GM21576 (cell line): ENCODE results near the gene LRRC71.

Experiments
- ATAC-seq: cut with Tn5 transposase; IDR thresholded peaks from one replicate; pipeline ENCODE4 v1.9.1; 2021; ENCODE audit warnings: mild to moderate bottlenecking, moderate library complexity; ENCODE audit not compliant: unreplicated experiment

The LRRC71 gene

DNA sequence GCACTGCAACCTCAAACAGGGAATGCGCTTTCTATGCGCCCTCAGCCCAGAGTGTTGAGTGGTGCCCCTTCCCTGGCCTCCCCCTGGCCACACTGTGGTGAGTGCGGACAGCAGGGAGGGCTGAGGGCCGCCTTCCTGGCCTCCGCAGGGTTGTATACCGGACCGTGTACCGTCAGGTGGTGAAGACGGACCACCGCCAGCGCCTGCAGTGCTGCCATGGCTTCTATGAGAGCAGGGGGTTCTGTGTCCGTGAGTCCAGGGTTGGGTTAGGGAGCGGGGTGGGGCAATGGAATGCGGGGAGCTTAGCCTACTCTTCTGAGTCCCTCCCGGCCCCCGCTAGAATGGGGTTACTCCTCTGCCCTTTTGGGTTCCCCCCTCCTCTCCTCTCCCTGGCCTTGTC lies 15.3 kb upstream of the LRRC71 start:
- ATAC-seq, result no peak

DNA sequence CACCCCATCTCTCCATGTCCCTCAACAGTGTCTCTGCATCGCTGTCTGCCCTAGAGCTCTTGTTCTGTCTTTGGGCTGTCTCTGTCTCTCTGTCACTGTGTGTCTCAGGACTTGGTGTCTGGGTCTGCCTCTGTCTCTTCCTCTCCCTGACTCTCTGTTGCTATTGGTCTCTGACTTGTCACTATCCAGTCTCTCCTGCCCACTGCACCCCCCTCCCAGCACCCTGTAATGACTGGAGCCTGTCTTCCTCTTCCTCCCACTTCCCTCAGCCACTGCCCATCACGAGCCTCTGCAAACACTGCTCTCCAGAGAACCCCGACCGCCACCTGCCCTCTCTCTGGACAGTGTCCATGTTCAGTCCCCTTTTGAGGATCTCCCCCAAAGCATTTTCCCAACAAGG lies 14.8 kb upstream of the LRRC71 start:
- no peak for ATAC-seq

DNA sequence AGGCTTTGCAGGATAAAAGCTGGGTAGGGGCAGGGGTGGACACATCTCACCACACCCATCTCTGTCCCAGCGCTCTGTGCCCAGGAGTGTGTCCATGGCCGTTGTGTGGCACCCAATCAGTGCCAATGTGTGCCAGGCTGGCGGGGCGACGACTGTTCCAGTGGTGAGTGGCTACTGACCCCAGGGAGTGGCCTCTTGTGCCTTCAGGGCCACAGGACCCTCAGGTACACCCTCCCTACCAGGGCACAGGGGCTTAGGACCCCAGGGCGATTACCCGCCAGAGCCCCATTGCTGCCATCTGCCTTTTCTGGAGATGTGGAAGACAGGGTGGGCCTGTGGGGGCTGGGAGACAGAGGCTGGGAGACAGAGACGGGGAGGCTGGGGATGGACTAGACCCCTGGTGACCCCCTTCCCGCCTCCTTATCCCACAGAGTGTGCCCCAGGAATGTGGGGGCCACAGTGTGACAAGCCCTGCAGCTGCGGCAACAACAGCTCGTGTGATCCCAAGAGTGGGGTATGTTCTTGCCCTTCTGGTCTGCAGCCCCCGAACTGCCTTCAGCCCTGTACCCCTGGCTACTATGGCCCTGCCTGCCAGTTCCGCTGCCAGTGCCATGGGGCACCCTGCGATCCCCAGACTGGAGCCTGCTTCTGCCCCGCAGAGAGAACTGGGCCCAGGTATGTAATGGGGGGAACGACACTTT lies 14.1 kb upstream of the LRRC71 start:
- ATAC-seq, result no peak

DNA sequence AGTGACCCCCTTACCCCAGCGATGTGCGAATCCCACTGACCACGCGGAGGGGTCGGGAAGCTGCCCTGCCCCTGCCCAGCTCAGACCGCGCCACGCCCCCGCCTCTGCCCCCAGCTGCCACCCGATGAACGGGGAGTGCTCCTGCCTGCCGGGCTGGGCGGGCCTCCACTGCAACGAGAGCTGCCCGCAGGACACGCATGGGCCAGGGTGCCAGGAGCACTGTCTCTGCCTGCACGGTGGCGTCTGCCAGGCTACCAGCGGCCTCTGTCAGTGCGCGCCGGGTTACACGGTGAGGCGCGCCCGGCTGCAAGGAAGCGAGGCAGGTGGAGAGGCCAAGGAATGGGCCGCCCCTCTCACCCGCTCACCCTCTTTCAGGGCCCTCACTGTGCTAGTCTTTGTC lies 11.9 kb upstream of the LRRC71 start:
- no peak for ATAC-seq

DNA sequence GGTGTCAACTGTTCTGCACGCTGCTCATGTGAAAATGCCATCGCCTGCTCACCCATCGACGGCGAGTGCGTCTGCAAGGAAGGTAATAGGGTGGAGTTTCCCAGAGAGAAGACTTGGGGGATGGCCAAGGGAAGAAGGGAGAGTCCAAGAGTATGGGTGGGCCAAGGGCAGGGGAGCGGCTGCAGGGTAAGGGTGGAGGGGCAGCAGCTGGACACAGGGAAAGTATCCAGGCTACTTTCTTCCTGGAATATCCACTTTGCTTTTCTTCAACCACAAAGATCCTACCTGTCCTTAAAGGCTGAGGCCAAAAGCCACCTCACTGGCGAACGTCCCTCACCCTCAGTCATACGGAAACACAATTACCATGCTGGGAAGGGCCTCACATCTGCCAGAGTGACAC lies 11.5 kb upstream of the LRRC71 start:
- no peak for ATAC-seq

DNA sequence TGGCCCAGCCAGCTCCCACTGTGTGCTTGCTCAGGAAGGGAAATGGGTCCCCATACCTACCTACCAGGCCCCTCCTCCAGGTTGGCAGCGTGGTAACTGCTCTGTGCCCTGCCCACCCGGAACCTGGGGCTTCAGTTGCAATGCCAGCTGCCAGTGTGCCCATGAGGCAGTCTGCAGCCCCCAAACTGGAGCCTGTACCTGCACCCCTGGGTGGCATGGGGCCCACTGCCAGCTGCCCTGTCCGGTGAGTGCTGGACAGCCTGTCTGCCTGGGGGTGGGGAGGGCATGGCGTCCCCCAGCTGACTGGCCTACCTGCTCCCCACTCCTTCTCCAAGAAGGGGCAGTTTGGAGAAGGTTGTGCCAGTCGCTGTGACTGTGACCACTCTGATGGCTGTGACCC lies 10.8 kb upstream of the LRRC71 start:
- no peak for ATAC-seq

DNA sequence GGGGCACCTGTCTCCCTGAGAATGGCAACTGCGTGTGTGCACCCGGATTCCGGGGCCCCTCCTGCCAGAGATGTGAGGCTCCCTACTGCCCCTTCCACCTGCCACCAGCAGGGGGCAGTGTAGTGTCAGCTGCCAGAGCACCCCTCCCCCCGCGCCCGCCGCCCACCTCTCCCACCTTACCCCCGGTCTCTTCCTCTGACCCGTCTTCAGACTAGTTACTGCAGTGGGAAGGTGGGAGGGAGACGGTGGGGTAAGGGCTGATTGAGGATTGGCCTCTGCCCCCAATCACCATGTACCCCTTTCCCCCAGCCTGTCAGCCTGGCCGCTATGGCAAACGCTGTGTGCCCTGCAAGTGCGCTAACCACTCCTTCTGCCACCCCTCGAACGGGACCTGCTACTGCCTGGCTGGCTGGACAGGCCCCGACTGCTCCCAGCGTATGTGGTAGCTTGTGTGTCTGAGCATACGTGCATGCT lies 10.1 kb upstream of the LRRC71 start:
- ATAC-seq, result no peak

DNA sequence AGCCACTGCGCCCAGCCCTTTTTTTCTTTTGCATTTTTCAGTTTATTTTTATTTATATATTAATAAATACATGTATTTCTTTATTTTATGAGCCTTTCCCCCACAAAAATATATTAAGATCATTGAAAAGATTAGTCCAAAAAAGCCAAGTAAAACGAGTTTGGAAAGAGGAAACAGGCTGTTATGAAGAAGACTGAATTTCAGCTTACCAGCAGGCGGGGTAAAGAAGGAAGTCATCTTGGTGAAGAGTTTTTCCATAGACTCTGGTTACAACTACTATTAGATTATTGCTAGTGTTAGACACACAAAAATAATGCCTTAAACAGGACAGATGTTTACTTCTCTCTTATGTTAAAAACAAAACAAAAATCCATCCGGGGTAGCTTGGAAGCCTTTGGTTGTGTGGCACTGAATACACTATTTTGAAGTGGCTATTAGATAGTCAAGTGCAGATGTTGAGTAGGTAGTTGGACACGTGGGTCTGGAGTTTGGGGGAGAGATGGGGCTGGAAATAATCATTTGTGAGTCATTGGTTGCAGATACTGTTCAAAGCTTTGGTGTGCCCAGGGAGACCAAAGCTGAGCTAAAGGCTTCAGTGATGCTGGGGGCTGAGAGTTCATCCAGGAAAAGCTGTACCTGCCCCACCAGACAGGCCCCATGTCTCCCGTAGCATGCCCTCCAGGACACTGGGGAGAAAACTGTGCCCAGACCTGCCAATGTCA lies 8.7 kb upstream of the LRRC71 start:
- ATAC-seq, result no peak

DNA sequence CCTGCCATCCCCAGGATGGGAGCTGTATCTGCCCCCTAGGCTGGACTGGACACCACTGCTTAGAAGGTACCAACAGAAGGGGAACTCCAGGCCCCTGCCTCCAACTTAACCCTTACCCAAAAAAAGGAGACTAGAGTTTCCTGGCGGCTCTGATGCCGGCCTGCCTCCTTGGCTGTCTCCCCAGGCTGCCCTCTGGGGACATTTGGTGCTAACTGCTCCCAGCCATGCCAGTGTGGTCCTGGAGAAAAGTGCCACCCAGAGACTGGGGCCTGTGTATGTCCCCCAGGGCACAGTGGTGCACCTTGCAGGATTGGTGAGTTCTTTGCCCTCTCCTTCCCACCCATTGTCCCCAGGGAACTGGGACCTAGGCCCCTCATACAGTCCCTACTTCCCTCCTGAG lies 8.1 kb upstream of the LRRC71 start:
- no peak for ATAC-seq

DNA sequence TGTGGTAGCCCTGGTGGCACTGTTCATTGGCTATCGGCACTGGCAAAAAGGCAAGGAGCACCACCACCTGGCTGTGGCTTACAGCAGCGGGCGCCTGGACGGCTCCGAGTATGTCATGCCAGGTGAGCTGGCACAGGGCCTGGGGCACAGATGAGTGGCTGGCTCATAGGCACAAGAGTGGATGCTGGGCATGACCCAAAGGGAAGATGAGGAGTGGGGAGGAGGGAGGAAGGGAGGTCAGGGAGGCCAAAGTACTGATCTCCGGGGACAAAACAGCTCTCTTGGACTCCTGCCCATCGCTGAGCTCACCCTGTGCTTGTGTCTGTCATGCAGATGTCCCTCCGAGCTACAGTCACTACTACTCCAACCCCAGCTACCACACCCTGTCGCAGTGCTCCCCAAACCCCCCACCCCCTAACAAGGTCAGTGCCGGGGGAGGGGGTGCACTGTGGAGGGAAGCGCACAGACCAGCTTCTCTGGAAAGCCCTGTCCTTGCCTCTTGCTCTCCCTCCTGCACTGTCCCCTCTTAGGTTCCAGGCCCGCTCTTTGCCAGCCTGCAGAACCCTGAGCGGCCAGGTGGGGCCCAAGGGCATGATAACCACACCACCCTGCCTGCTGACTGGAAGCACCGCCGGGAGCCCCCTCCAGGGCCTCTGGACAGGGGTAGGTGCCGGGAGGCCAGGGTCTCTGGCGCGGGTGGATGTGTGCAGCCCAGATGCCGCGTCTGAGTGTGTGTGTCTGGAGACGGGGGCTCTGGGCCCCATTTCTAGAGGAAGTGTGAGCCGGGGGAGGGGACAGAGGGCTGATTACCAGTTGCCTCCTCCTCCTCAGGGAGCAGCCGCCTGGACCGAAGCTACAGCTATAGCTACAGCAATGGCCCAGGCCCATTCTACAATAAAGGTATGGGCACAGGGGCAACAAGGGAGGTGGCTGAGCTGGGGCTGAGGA lies 7.3 kb upstream of the LRRC71 start:
- ATAC-seq, result no peak

DNA sequence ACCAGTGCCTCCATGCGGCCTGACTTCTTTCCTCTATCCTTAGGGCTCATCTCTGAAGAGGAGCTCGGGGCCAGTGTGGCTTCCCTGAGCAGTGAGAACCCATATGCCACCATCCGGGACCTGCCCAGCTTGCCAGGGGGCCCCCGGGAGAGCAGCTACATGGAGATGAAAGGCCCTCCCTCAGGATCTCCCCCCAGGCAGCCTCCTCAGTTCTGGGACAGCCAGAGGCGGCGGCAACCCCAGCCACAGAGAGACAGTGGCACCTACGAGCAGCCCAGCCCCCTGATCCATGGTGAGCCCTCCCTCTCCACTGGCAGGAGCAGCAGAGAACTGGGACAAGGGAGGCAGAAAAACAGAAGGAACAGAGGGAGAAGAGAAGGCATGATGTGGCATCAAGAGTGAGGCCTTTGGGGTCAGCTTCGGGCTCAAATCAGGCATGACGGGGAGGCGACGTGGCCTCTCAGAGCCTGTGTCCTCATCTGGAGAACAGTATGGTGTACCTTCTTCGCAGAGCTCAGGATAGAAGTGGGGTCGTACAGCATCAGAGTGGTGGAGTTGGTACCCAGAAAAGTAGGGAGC lies 6.5 kb upstream of the LRRC71 start:
- ATAC-seq, result no peak

DNA sequence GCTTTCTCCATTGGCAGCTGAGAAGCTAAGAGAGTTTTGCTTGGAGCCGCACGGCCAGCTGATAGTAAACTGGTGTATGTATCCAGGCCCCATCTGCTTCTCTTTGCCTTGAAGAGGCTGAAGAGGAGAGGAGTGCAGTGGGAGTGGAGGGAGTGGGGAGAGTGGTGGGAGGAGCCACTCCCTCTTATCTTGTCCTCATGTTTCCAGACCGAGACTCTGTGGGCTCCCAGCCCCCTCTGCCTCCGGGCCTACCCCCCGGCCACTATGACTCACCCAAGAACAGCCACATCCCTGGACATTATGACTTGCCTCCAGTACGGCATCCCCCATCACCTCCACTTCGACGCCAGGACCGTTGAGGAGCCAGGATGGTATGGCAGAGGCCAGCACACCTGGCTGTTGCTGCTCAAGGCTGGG lies 6.0 kb upstream of the LRRC71 start:
- ATAC-seq, result no peak

DNA sequence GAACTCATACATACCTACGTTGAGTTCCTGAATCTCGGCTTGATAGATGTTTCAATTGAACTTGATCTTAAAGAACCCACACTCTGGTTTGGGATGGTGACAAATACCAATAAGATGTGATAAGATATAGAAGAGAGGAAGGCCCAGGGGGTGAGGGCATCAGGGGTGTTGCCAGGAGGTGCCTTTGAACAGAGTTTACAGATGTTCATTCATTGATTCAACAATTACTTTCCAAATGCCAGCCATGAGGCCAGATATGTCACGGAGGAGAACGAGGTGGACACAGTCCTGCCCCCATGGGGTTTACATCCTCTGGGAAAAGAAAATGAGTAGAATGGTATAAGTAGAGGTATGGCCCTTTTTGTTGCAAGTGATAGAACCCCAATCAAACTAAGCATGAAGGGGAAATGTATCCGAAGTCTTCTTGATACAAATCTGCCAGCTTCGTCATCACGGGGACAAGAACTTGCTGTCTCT lies 659 bp downstream of the LRRC71 start:
- no peak for ATAC-seq

DNA sequence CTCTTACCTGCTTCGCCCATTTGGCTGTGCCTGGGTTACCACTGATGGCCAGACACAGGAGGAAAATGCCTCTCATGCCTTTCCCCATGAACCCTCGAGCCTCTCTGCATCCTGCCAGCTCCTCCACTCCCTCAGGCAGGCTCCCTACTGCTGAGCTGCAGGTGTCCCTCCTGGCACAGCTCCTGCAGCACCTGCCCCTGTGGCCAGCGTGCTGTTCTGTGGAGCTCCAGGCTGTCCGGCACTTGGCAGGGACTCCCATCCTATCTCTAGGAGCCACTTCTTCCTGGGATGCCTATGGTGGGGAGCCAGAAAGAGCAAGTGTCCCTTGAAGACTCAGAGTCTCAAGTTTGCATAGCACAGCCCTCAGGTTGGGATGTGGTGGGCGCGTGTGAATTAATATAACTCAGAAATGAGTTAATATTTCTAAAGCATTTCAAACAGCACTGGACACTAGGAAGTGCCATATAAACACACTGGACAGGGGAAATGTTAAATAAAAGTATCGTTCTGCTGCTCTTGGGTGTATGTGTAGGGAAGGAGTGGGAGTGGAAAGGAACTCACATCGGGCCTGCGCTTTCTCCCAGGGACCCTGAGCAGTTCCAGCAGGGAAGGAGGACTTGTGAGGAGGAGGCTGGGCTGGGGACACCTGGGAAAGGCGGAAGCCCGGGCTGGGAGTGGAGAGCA lies 2.7 kb downstream of the LRRC71 start:
- ATAC-seq, result no peak

DNA sequence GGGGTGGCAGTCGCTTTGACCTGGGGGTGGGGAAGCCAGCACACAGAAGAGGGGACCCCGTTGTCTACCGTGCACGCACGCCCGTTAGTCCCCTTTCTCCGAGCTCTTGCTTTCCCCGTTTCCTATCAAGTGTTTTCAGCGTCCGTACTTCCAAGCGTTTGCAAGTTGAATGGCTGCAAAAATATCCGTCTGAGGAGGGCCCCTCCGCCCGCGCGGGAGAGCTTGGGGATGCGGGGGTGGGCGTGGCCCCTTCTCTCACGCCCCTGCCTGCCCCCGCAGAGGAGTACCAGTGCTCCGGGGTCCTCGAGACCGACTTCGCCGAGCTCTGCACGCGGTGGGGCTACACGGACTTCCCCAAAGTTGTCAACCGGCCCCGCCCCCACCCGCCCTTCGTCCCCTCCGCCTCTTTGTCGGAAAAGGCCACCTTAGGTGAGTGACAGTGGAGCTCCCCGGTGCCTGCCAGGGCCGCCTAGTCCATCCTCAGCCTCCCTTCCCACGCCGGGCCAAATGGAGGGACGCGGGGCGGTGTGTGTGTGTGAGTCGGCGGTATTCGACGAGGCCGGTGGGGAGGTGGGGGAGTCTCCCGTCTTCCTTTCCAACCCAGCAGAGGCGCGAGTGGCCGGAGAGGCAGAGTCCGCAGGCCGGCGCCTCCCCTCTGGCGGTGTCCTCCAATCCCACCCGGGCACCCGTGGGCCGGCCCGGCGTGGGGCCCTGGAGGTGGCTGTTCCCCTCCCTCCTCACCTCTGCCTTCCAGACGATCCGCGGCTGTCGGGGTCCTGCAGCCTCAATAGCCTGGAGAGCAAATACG lies 3.4 kb downstream of the LRRC71 start:
- ATAC-seq, result no peak

DNA sequence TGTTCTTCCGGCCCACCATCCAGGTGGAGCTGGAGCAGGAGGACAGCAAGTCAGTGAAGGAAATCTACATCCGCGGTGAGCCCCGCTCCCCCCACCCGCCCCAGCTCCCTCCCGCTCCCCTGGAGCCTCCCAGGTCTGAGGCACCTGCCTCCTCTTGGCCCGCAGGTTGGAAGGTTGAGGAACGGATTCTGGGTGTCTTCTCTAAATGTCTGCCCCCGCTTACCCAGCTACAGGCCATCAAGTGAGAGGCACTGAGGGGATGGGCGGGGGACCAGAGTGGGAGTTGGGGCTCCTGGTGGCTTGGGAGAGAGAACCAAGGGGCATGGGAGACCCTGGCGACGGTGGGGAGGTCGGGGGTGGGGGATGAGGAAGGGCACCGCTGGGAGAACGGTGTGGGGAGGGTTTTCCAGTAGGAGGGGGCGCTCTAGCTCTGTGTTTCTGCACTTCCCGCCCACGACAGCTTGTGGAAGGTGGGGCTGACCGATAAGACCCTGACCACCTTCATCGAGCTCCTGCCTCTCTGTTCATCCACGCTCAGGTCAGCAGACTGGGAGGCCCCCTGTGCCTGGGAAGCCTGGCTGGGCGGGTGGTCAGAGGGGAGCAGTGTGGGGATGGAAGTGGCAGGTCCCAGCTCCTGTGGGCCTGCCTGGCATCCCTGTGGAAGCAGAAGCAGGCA lies 4.2 kb downstream of the LRRC71 start:
- no peak for ATAC-seq

DNA sequence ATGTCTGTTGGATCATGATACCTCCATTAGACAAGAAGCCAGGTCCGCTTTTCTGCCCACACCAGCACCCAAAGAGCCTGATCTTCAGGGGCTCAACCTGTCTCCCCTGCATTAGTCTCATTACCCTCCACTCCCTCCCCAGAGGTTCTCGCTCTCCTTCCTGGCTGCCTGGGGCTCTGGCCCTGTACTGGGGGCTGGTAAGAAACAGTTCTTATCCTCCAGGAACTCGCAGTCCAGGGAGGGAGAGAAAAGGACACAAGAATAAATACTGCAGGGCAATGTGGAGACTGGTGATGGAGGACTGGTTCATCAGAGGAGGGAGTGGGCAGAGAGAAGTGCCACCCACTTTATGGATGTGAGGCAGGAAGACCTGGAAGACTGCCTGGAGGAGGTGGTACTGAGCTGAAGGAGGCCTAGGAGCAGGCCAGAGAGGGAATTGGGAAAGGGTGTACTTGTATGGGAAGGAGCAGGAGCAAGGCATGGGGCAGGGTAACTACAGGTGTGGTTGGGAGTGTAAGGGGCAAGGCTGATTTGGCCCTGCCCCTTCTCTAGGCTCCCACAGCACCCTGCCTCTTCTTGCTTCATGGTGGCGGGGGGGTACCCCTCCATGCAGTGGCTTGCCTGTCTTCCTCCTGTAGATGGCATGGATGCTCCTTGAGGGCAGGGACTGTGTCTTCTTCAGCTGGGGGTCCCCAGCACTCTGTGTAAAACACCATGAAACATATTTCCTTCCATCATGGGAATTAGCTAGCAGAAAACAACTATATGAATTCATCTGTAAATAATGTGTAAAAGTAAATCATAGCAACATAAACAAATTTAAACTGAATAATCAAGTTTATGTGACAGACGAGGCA lies 5.0 kb downstream of the LRRC71 start:
- no peak for ATAC-seq

DNA sequence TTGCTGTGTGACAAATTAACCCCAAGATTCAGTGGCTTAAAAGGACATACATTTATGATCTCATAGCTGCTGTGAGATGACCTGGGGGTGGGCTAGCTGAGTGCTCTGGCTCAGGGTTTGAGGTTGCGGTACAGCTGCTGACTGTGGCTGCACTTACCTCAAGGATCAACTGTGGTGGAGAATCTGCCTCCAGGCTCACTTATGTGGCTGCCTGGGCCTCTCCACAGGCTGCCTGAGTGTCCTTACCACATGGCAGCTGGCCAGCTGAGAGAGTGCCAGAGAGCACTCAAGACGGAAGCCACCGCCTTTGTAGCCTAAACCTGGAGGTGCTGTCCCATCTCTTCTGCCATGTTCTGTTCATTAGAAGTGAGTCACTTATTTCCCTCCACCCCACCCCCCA lies 5.7 kb downstream of the LRRC71 start:
- ATAC-seq, result no peak
